Gastroesophageal sphincter (tissue), 3 donors: ENCODE measurements around the gene PDE4B.

Source experiments
- CTCF ChIP-seq, 4 experiments: fragments of 200-600 bp in 2 of 4; fragments of 450-650 bp in 2 of 4; sonication (generic) in 1 of 4; IDR thresholded peaks; one replicate each; pipeline ENCODE4 v1.5.1; 2017 to 2019; ENCODE audit warnings: antibody characterized with exemption in 4 of 4, mild to moderate bottlenecking in 2 of 4, moderate library complexity in 2 of 4
- EP300 ChIP-seq: sonication (generic); formaldehyde crosslinking; IDR thresholded peaks from one replicate; pipeline ENCODE4 v1.6.1; 2017; ENCODE audit warnings: antibody characterized with exemption, mild to moderate bottlenecking
- POLR2A ChIP-seq, 2 donors: fragments of 450-650 bp; IDR thresholded peaks; one replicate each; pipeline ENCODE4 v1.6.1; 2017; ENCODE audit warnings: antibody characterized with exemption in 2 of 2, mild to moderate bottlenecking in 2 of 2, moderate library complexity in 1 of 2
- POLR2AphosphoS5 ChIP-seq: sonication (generic); formaldehyde crosslinking; IDR thresholded peaks from one replicate; pipeline ENCODE4 v1.6.1; 2017; ENCODE audit warnings: antibody characterized with exemption

GRCh38 chr1:65896721-65897120 is 104.0 kb downstream of the PDE4B start:
- TF ChIP-seq POLR2A (IDR thresholded peaks at IDR 0.05) = no peak
- no peak for TF ChIP-seq CTCF (IDR thresholded peaks at IDR 0.05)
- TF ChIP-seq EP300 = no peak
- TF ChIP-seq POLR2AphosphoS5 = no peak
